HG03064 (cell line): ENCODE results near the gene ZNF655.
"Not testable (repeated sequence)": the region's sequence is repeated elsewhere in the genome, so short reads cannot be mapped to it uniquely, and the experiment has no call there.

Source experiments
- ATAC-seq: cut with Tn5 transposase; IDR thresholded peaks from one replicate; pipeline ENCODE4 v1.9.1; 2021; ENCODE audit warnings: low read depth; ENCODE audit not compliant: unreplicated experiment

Gene ZNF655

GRCh38 chr7:99558306-99559174 is at the start of gene ZNF655:
Gene ZNF655, plus strand, starts transcription at chr7:99558642. Its CDS starts 1,918 bp downstream, at chr7:99560560.
- peak; percentile 67 for ATAC-seq

GRCh38 chr7:99514050-99514449 is 44.4 kb upstream of the ZNF655 start:
- ATAC-seq = no peak

- no peak for ATAC-seq
Measured at GRCh38 chr7:99521399-99521798, 37.0 kb upstream of the ZNF655 start.

- no peak for ATAC-seq
Measured at GRCh38 chr7:99525713-99526440, 32.6 kb upstream of the ZNF655 start.

GRCh38 chr7:99531354-99531765 is 27.1 kb upstream of the ZNF655 start:
- no peak for ATAC-seq

- no peak for ATAC-seq
Measured at GRCh38 chr7:99535667-99536066, 22.8 kb upstream of the ZNF655 start.

- no peak for ATAC-seq
Measured at GRCh38 chr7:99539213-99539811, 19.1 kb upstream of the ZNF655 start.

GRCh38 chr7:99540542-99540941 is 17.9 kb upstream of the ZNF655 start:
- ATAC-seq = no peak

- ATAC-seq = no peak
Measured at GRCh38 chr7:99541212-99541611, 17.2 kb upstream of the ZNF655 start.

- no peak for ATAC-seq
Measured at GRCh38 chr7:99543081-99543671, 15.3 kb upstream of the ZNF655 start.

- ATAC-seq = no peak
Measured at GRCh38 chr7:99543916-99544315, 14.5 kb upstream of the ZNF655 start.

GRCh38 chr7:99545308-99545707 is 13.1 kb upstream of the ZNF655 start:
- ATAC-seq = not testable (repeated sequence)

- ATAC-seq = not testable (repeated sequence)
Measured at GRCh38 chr7:99549545-99549944, 8.9 kb upstream of the ZNF655 start.

- ATAC-seq = peak; percentile 13
Measured at GRCh38 chr7:99551334-99551733, 7.1 kb upstream of the ZNF655 start.

- ATAC-seq = peak; percentile 92
Measured at GRCh38 chr7:99551767-99552463, 6.5 kb upstream of the ZNF655 start, which contains the start of gene FAM200A. Gene FAM200A, minus strand, starts transcription at chr7:99552114. Its CDS starts 3,707 bp downstream, at chr7:99548407.

- no peak for ATAC-seq
Measured at GRCh38 chr7:99553039-99553438, 5.4 kb upstream of the ZNF655 start.

GRCh38 chr7:99554939-99555338 is 3.5 kb upstream of the ZNF655 start:
- no peak for ATAC-seq

GRCh38 chr7:99557196-99557607 is 1.2 kb upstream of the ZNF655 start:
- no peak for ATAC-seq

- peak; percentile 39 for ATAC-seq
Measured at GRCh38 chr7:99557940-99558305, 519 bp upstream of the ZNF655 start.
